Lower leg skin (tissue), 3 donors: Measurements from ENCODE around the gene TLR2.
"Not testable (repeated sequence)": the region's sequence is repeated elsewhere in the genome, so short reads cannot be mapped to it uniquely, and the experiment has no call there.

Experiments used
- POLR2A ChIP-seq, 2 donors: fragments of 450-650 bp; IDR thresholded peaks; one replicate each; pipeline ENCODE4 v1.6.1; 2016 to 2017; ENCODE audit warnings: antibody characterized with exemption in 2 of 2, mild to moderate bottlenecking in 1 of 2, moderate library complexity in 1 of 2
- TF ChIP-seq, protein P1 (sequence below), 3 donors: fragments of 450-650 bp; IDR thresholded peaks; one replicate each; pipeline ENCODE4 v1.5.1; 2016; ENCODE audit warnings: antibody characterized with exemption in 3 of 3, mild to moderate bottlenecking in 3 of 3, moderate library complexity in 2 of 3

DNA sequence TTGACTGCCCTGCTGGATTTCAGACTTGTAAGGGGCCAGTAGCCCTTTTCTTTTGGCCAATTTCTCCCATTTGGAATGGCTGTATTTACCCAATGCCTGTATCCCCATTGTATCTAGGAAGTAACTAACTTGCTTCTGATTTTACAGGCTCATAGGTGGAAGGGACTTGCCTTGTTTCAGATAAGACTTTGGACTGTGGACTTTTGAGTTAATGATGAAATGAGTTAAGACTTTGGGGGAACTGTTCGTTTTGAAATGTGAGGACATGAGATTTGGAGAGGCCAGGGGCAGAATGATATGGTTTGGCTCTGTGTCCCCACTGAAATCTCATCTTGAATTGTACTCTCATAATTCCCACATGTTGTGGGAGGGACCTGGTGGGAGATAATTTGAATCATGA is 17.6 kb upstream of the TLR2 start:
- TF ChIP-seq, protein P1, sequence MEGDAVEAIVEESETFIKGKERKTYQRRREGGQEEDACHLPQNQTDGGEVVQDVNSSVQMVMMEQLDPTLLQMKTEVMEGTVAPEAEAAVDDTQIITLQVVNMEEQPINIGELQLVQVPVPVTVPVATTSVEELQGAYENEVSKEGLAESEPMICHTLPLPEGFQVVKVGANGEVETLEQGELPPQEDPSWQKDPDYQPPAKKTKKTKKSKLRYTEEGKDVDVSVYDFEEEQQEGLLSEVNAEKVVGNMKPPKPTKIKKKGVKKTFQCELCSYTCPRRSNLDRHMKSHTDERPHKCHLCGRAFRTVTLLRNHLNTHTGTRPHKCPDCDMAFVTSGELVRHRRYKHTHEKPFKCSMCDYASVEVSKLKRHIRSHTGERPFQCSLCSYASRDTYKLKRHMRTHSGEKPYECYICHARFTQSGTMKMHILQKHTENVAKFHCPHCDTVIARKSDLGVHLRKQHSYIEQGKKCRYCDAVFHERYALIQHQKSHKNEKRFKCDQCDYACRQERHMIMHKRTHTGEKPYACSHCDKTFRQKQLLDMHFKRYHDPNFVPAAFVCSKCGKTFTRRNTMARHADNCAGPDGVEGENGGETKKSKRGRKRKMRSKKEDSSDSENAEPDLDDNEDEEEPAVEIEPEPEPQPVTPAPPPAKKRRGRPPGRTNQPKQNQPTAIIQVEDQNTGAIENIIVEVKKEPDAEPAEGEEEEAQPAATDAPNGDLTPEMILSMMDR (IDR thresholded peaks at IDR 0.05), result not testable (repeated sequence)
- not testable (repeated sequence) for TF ChIP-seq POLR2A (IDR thresholded peaks at IDR 0.05)
